Common myeloid progenitor, CD34-positive (primary cell): ENCODE measurements around the gene ZNF23.

ENCODE experiments used
- CTCF ChIA-PET: fragments of 350-600 bp; sonication (Branson Sonifier 250); formaldehyde crosslinking; loops from one replicate; lab custom pipeline; 2021; ENCODE audit warnings: antibody characterized with exemption; lab: Charles Lee
- POLR2A ChIA-PET: fragments of 350-600 bp; sonication (Branson Sonifier 250); formaldehyde crosslinking; loops from one replicate; lab custom pipeline; 2021; ENCODE audit warnings: antibody characterized with exemption; lab: Charles Lee
- DNase-seq, 3 donors: peaks; one replicate each; pipeline versions ENCODE4 v3.0.0 to v3.0.0-alpha.2; 2013
- H3K27ac ChIP-seq, 2 experiments: 1 replicate in 1 of 2; 2 replicates in 1 of 2; pipeline ENCODE4 v1.7.0; 2013; ENCODE audit warnings: inconsistent platforms in 2 of 2, low read length in 2 of 2, mild to moderate bottlenecking in 2 of 2, low read depth in 1 of 2, moderate library complexity in 1 of 2; ENCODE audit not compliant: severe bottlenecking in 2 of 2, insufficient read depth in 1 of 2, poor library complexity in 1 of 2
- H3K27me3 ChIP-seq, 5 experiments: replicated peaks in 2 of 5; 1 replicate in 3 of 5; 2 replicates in 2 of 5; pipeline versions ENCODE4 v1.6.1 to v1.7.0; 2013; ENCODE audit warnings: low read length in 4 of 5, mild to moderate bottlenecking in 2 of 5, moderate library complexity in 2 of 5, inconsistent platforms in 1 of 5; ENCODE audit not compliant: insufficient read depth in 5 of 5, control insufficient read depth in 4 of 5
- H3K36me3 ChIP-seq, 4 experiments: 1 replicate in 2 of 4; 2 replicates in 2 of 4; pipeline versions ENCODE4 v1.6.1 to v1.7.0; 2013; ENCODE audit warnings: low read length in 3 of 4, control low read depth in 1 of 4, mild to moderate bottlenecking in 1 of 4; ENCODE audit not compliant: control insufficient read depth in 4 of 4, insufficient read depth in 4 of 4
- H3K4me1 ChIP-seq, 4 experiments: 1 replicate in 3 of 4; 2 replicates in 1 of 4; pipeline versions ENCODE4 v1.6.1 to v1.7.1; 2013; ENCODE audit warnings: low read length in 3 of 4, mild to moderate bottlenecking in 3 of 4, control low read depth in 1 of 4, inconsistent platforms in 1 of 4, moderate library complexity in 1 of 4; ENCODE audit not compliant: control insufficient read depth in 4 of 4, insufficient read depth in 4 of 4; ENCODE audit errors: control extremely low read depth in 1 of 4
- H3K4me3 ChIP-seq, 7 experiments: 1 replicate in 4 of 7; 2 replicates in 3 of 7; pipeline versions ENCODE4 v1.5.1 to v1.7.0; 2013; ENCODE audit warnings: mild to moderate bottlenecking in 7 of 7, low read length in 6 of 7, moderate library complexity in 6 of 7, inconsistent platforms in 2 of 7, low read depth in 2 of 7, control low read depth in 1 of 7; ENCODE audit not compliant: insufficient read depth in 4 of 7, control insufficient read depth in 1 of 7; ENCODE audit errors: extremely low read depth in 1 of 7
- H3K9me3 ChIP-seq, 5 experiments: 1 replicate in 4 of 5; 2 replicates in 1 of 5; pipeline versions ENCODE4 v1.6.1 to v1.7.1; 2013; ENCODE audit warnings: low read length in 4 of 5, mild to moderate bottlenecking in 2 of 5, inconsistent platforms in 1 of 5, low read depth in 1 of 5, moderate library complexity in 1 of 5; ENCODE audit not compliant: control insufficient read depth in 4 of 5, insufficient read depth in 2 of 5; ENCODE audit errors: control extremely low read depth in 1 of 5
- WGBS: methylation state at CpG from one replicate; pipeline ENCODE4 v1.1.5; 2013; ENCODE audit not compliant: insufficient coverage; 5-methylcytosine and 5-hydroxymethylcytosine counted together

The ZNF23 gene

DNA sequence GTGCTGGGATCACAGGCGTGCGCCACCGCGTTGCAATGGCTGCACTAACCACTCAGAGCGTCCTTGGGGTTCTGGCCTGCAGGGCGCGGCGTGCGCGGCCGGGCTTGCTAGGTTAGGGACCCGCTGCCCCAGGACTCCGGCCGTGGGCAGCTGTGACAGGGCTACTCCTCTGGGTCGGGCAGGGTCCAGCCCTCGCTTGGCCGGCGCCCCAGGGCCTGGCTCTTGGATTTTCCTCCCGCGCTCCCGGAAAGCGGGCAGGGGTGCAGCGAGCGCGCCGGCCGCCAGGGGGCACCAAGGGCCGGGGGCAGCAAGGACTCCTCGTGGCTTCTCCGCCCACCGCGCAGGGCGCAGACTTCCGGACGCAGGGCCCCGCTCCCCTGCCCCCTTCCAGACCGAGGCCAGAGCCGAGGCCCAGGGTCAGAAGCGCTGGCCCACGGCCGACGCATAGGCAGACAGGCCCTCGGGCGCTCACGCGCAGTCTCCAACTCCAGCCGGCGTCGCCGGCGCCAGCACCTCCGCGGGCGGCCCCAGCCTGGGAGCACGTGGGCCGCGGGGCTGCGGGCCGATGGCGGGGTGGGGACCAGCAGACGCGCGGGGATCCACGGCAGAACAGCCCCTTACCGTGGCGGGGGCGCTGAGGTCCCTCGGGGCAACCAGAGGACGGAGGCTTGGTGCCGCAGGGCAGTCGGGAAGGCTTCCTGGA, 20.5 kb downstream of the ZNF23 start:
- Histone ChIP-seq H3K27me3 (peaks cover 0 to 34% (median 3%) of the 10 kb centered on the region in 5 experiments), H3K9me3 (peaks cover 0 to 56% (median 34%) of the 10 kb centered on the region in 5 experiments), H3K36me3 (no peaks in the 10 kb centered on the region), H3K4me3 (no peak overlapping the region), H3K27ac (no peak overlapping the region), H3K4me1 (no peaks in the 10 kb centered on the region)
- CTCF ChIA-PET, result no interaction called here
- POLR2A ChIA-PET, result no interaction called here
- 38% methylated on average over 63 of the region's 71 CpGs for WGBS
- DNase-seq, result peak in 1 of 3 donors; percentile 14

DNA sequence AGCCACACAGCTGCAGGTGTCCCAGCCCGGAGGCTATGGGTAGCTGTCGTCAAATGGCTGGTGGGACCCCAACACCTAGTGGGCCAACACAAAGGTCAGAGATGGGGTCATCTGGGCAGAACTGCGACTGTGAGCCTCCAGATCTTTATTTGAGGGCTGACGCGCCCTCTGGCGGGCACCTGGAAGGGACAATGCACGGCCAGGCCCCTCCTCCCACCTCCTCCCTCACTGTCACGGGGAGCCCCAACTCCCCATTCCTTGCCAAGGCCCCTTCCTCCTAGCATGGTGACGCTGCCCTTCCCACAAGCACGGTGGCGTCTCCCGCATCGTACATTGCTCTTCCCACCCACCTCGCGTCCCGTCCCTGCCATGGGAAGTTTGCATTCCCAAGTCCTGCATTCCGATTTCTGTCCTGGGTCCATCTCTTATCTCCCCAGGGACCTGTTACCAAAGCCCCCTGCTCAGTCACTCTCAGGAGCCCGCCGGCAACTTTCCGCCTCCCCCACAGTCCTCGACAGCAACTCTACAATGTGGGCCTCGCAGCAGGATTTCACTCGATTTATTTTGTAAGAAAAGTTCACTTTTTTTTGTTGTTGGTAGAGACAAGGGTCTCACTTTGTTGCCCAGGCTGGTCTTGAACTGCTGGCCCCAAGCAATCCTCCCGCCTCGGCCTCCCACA, 21.2 kb downstream of the ZNF23 start:
- H3K4me3 ChIP-seq, result no peak overlapping the region
- H3K36me3 ChIP-seq, result no peaks in the 10 kb centered on the region
- H3K4me1 ChIP-seq, result no peaks in the 10 kb centered on the region
- DNase-seq, result peak in 1 of 3 donors; percentile 11
- no peak overlapping the region for H3K27ac ChIP-seq
- H3K27me3 ChIP-seq, result peaks cover 0 to 38% (median 3%) of the 10 kb centered on the region in 5 experiments
- peaks cover 0 to 50% (median 29%) of the 10 kb centered on the region in 5 experiments for H3K9me3 ChIP-seq
- ChIA-PET CTCF (interaction anchor here (0.7 to 1.1 kb wide), 4 partner anchors 28 to 98 kb away, joined by 3 to 4 read pairs (median 3); no protein-coding TSS in a partner anchor), POLR2A (no interaction called here)
- 76% methylated on average over 22 of the region's 25 CpGs for WGBS

DNA sequence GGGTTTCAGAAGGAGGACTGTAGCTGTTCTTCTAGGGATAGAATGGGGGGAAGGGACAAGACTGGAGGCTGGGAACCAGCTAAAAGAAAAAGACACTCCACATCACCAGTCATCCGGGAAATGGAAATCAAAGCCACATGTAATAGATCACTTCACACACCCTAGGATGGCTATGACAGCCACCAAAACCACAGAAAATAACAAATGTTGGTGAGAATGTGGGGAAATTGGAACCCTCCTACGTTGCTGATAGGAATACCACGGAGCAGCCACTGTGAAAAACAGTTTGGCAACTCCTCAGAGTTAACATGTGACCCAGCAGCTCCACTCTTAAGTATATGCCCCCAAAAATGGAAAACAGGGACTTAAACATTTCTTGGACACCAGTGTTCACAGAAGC, 22.5 kb downstream of the ZNF23 start:
- no peak overlapping the region for H3K27ac ChIP-seq
- WGBS, result no CpG with 5 or more reads among the region's 3 CpGs
- H3K9me3 ChIP-seq, result peaks cover 0 to 44% (median 23%) of the 10 kb centered on the region in 5 experiments
- H3K27me3 ChIP-seq, result peaks cover 0 to 41% (median 3%) of the 10 kb centered on the region in 5 experiments
- H3K4me3 ChIP-seq, result no peak overlapping the region
- no peaks in the 10 kb centered on the region for H3K36me3 ChIP-seq
- ChIA-PET POLR2A (no interaction called here), CTCF (interaction anchor here (0.6 to 1.1 kb wide), 4 partner anchors 28 to 243 kb away, joined by 3 to 4 read pairs (median 4); no protein-coding TSS in a partner anchor)
- DNase-seq, result no peak
- no peaks in the 10 kb centered on the region for H3K4me1 ChIP-seq

GRCh38 chr16:71436473-71436872, 25.6 kb downstream of the ZNF23 start:
- Histone ChIP-seq H3K27me3 (peaks cover 0 to 28% (median 3%) of the 10 kb centered on the region in 5 experiments), H3K9me3 (peaks cover 0 to 16% (median under 1%) of the 10 kb centered on the region in 5 experiments), H3K36me3 (no peaks in the 10 kb centered on the region), H3K4me3 (no peak overlapping the region), H3K4me1 (no peaks in the 10 kb centered on the region), H3K27ac (no peak overlapping the region)
- CTCF ChIA-PET, result no interaction called here
- WGBS, result 78% methylated on average over 5 of the region's 7 CpGs
- no peak for DNase-seq
- POLR2A ChIA-PET, result no interaction called here

GRCh38 chr16:71432906-71433305, 29.1 kb downstream of the ZNF23 start:
- peaks cover 0 to 11% (median 3%) of the 10 kb centered on the region in 5 experiments for H3K9me3 ChIP-seq
- DNase-seq, result no peak
- no peaks in the 10 kb centered on the region for H3K4me1 ChIP-seq
- H3K4me3 ChIP-seq, result no peak overlapping the region
- 92% methylated on average over 5 of the region's 6 CpGs for WGBS
- H3K27ac ChIP-seq, result no peak overlapping the region
- CTCF ChIA-PET, result interaction anchor here (1.2 to 2.2 kb wide), 5 partner anchors 11 to 184 kb away, joined by 3 to 5 read pairs (median 4); no protein-coding TSS in a partner anchor
- POLR2A ChIA-PET, result interaction anchor here (0.7 kb wide), 1 partner anchor 29 kb away, joined by 3 read pairs; no protein-coding TSS in a partner anchor
- H3K36me3 ChIP-seq, result no peaks in the 10 kb centered on the region
- peaks cover 0 to 27% (median 2%) of the 10 kb centered on the region in 5 experiments for H3K27me3 ChIP-seq

DNA sequence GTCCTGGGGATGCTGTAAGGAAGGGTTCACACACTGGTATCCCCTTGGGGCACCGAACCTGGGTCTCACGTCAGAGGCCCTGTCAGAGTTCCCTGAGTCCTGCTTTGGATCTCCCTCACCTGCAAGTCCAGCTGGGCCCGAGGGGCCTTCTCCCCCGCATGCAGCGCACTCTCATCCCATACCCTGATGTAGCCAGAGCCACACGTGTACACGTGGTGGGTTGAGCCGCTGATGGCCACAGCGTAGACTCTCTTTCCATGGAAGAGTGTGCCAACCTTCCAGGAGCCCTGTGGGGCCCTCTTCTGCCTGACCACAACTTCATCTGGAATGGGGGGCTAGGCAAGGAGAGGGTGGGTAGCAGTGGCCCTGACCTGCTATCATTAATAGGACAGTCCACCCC, 30.1 kb downstream of the ZNF23 start:
- WGBS, result 92% methylated on average over 5 of the region's 9 CpGs
- DNase-seq, result no peak
- ChIA-PET POLR2A (no interaction called here), CTCF (interaction anchor here (1.2 to 1.7 kb wide), 3 partner anchors 10 to 67 kb away, joined by 3 to 5 read pairs (median 4); no protein-coding TSS in a partner anchor)
- Histone ChIP-seq H3K36me3 (no peaks in the 10 kb centered on the region), H3K9me3 (peaks cover 0 to 9% (median 3%) of the 10 kb centered on the region in 5 experiments), H3K27me3 (peaks cover 0 to 34% (median 3%) of the 10 kb centered on the region in 5 experiments), H3K4me3 (no peak overlapping the region), H3K4me1 (no peaks in the 10 kb centered on the region), H3K27ac (no peak overlapping the region)
